B cell (primary cell): ENCODE results near the gene TOM1L1. TPM values are rescaled to one million over a fixed set of nuclear protein-coding genes. Genes with fewer than 3 reads are reported as not detected.

Source experiments
- ATAC-seq: fragments of 200-7000 bp; cut with Tn5 transposase; one replicate; pipeline ENCODE4 v1.10.0; 2021; ENCODE audit warnings: low read depth, mild to moderate bottlenecking, moderate number of reproducible peaks, moderate library complexity
- CTCF ChIA-PET: fragments of 350-600 bp; sonication (Branson Sonifier 250); formaldehyde crosslinking; loops from one replicate; lab custom pipeline; 2021; ENCODE audit warnings: antibody characterized with exemption, inconsistent platforms; lab: Charles Lee
- POLR2A ChIA-PET: fragments of 350-600 bp; sonication (Branson Sonifier 250); formaldehyde crosslinking; loops from one replicate; lab custom pipeline; 2021; ENCODE audit warnings: antibody characterized with exemption; lab: Charles Lee
- DNase-seq: peaks from one replicate; pipeline ENCODE4 v3.0.0; 2013
- H2AFZ ChIP-seq: 2 replicates; pipeline ENCODE4 v1.6.1; 2012; ENCODE audit warnings: mild to moderate bottlenecking, low read depth, low read length; ENCODE audit not compliant: insufficient read depth, poor library complexity, severe bottlenecking
- H3K27ac ChIP-seq, 2 donors: 1 replicate in 1 of 2; 2 replicates in 1 of 2; pipeline ENCODE4 v1.5.1; 2012 to 2013; ENCODE audit warnings: low read length in 2 of 2, mild to moderate bottlenecking in 2 of 2, moderate library complexity in 1 of 2
- H3K27me3 ChIP-seq, 4 experiments: fragments of 200-600 bp in 1 of 4; sonication (generic) in 1 of 4; replicated peaks in 1 of 4; 1 replicate in 2 of 4; 2 replicates in 2 of 4; pipeline versions ENCODE4 v1.6.1 to v1.7.0; 2013 to 2016; ENCODE audit warnings: low read length in 3 of 4, mild to moderate bottlenecking in 2 of 4, mixed read lengths in 1 of 4, moderate library complexity in 1 of 4; ENCODE audit not compliant: insufficient read depth in 4 of 4, control insufficient read depth in 3 of 4; ENCODE audit errors: control extremely low read depth in 1 of 4
- H3K36me3 ChIP-seq, 2 experiments: replicated peaks in 1 of 2; 1 replicate in 1 of 2; 2 replicates in 1 of 2; pipeline versions ENCODE4 v1.6.1 to v1.7.1; 2013; ENCODE audit warnings: low read length in 1 of 2; ENCODE audit not compliant: insufficient read depth in 2 of 2, control insufficient read depth in 1 of 2; ENCODE audit errors: control extremely low read depth in 1 of 2, extremely low read depth in 1 of 2
- H3K4me1 ChIP-seq, 2 donors: fragments of 200-600 bp in 1 of 2; sonication (generic) in 1 of 2; 1 replicate in 1 of 2; 2 replicates in 1 of 2; pipeline versions ENCODE4 v1.5.1 to v1.6.1; 2013 to 2017; ENCODE audit warnings: low read length in 2 of 2; ENCODE audit not compliant: control insufficient read depth in 2 of 2, insufficient read depth in 2 of 2
- H3K4me2 ChIP-seq: replicated peaks from 2 replicates; pipeline ENCODE3; 2012; ENCODE audit warnings: mild to moderate bottlenecking, low read depth, low read length; ENCODE audit not compliant: poor library complexity, severe bottlenecking
- H3K4me3 ChIP-seq, 5 experiments: fragments of 200-600 bp in 1 of 5; sonication (generic) in 1 of 5; 1 replicate in 3 of 5; 2 replicates in 2 of 5; pipeline versions ENCODE4 v1.5.1 to v1.7.0; 2011 to 2016; ENCODE audit warnings: low read length in 4 of 5, mild to moderate bottlenecking in 4 of 5, low read depth in 2 of 5, control low read depth in 1 of 5, moderate library complexity in 1 of 5; ENCODE audit not compliant: insufficient read depth in 1 of 5; ENCODE audit errors: control extremely low read depth in 1 of 5, extremely low read depth in 1 of 5
- H3K79me2 ChIP-seq: fragments of 200-600 bp; sonication (generic); one replicate; pipeline ENCODE4 v1.6.0; 2016; ENCODE audit warnings: low read length; ENCODE audit not compliant: control insufficient read depth, insufficient read depth
- H3K9ac ChIP-seq: fragments of 200-600 bp; sonication (generic); 2 replicates; pipeline ENCODE4 v1.6.1; 2017; ENCODE audit warnings: mild to moderate bottlenecking, low read length, moderate library complexity
- H3K9me3 ChIP-seq, 3 donors: one replicate each; pipeline versions ENCODE4 v1.6.1 to v1.7.1; 2013; ENCODE audit warnings: low read length in 2 of 3; ENCODE audit not compliant: control insufficient read depth in 2 of 3, insufficient read depth in 1 of 3; ENCODE audit errors: control extremely low read depth in 1 of 3
- H4K20me1 ChIP-seq: 2 replicates; pipeline ENCODE4 v1.6.0; 2012; ENCODE audit warnings: mild to moderate bottlenecking, low read length; ENCODE audit not compliant: insufficient read depth, control insufficient read depth, poor library complexity, severe bottlenecking
- H3K27ac Mint-ChIP-seq: one replicate; pipeline ENCODE4 v1.8.0; 2021; ENCODE audit warnings: mixed read lengths
- H3K27me3 Mint-ChIP-seq: one replicate; pipeline ENCODE4 v1.8.0; 2021; ENCODE audit warnings: mixed read lengths
- H3K4me1 Mint-ChIP-seq: one replicate; pipeline ENCODE4 v1.8.0; 2021; ENCODE audit warnings: mixed read lengths
- H3K4me3 Mint-ChIP-seq: one replicate; pipeline ENCODE4 v1.8.0; 2021; ENCODE audit warnings: mixed read lengths
- H3K9me3 Mint-ChIP-seq: one replicate; pipeline ENCODE4 v1.8.0; 2022; ENCODE audit warnings: mixed read lengths; ENCODE audit not compliant: insufficient read depth
- CTCF ChIP-seq: fragments of 200-600 bp; IDR thresholded peaks from one replicate; pipeline ENCODE4 v1.8.0; 2022; ENCODE audit warnings: antibody characterized with exemption, mild to moderate bottlenecking
- EZH2 ChIP-seq: IDR thresholded peaks from 2 replicates; pipeline ENCODE4 v1.6.1; 2012; ENCODE audit warnings: borderline replicate concordance, low read depth, mild to moderate bottlenecking, moderate library complexity, low read length; ENCODE audit not compliant: insufficient read depth, poor library complexity, severe bottlenecking
- WGBS: methylation state at CpG from one replicate; pipeline ENCODE4 v1.1.5; 2013; ENCODE audit warnings: missing lambda C conversion rate; ENCODE audit not compliant: insufficient coverage; 5-methylcytosine and 5-hydroxymethylcytosine counted together
- intact Hi-C: fragments of 100-400 bp; cut with micrococcal nuclease; formaldehyde crosslinking; loops from one replicate; pipeline ENCODE4 v1.10.0; 2022
- polyA plus RNA-seq: library from polyadenylated mRNA; depleted of rRNA; stranded (reverse); fragments of >200 nt; gene quantifications from 2 replicates; pipeline ENCODE4 v1.2.3, GENCODE V29; 2012
- total RNA-seq, 2 donors: library from RNA; stranded (reverse); fragments of 120-200 nt in 1 of 2; gene quantifications; 1 replicate in 1 of 2; 2 replicates in 1 of 2; pipeline versions ENCODE4 v1.2.3 to v1.2.4, GENCODE V29; 2013 to 2022

Gene TOM1L1
- total and polyA plus RNA-seq, 2 donors (not counting 1 experiment from before 2014, with no cell fraction given), result not detected

DNA sequence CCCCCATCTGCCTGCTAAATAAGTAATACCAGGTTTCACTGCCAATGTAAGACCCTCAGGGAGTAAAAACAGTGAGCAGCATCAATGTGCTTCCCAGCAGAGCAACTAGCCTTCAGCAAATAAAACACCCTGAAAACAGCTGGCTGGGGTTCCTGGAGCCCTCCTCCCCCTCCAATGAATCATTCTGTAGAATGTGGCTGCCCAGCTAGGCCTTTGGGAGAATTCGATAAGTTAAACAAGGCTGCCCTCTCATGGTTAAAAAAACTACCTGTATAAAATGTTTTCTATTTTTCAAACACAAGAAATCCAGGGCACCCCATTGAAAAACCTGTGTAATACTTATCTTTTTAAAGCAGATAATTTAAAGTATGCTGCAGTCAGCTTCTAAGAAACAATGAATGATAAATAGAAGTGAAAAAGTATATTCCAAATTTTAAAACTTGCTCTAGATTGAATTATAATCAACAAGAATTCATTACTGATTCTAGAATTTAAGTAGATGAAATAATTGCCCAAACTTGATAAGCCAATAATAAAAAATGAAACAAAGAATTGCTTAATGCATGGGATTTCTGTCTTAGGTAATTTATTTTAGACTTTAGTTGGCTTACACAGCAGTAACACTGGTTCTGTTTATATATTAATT is 9.4 kb upstream of the TOM1L1 start:
- no peak overlapping the region for H3K27ac ChIP-seq
- POLR2A ChIA-PET, result no interaction called here
- H3K9ac ChIP-seq, result no peak overlapping the region
- no peak for ATAC-seq
- no peaks in the 10 kb centered on the region for H3K4me1 ChIP-seq
- H3K4me2 ChIP-seq, result no peak overlapping the region
- H3K79me2 ChIP-seq, result no peaks in the 10 kb centered on the region
- no peaks in the 10 kb centered on the region for H3K36me3 ChIP-seq
- no peak overlapping the region for H2AFZ ChIP-seq
- intact Hi-C loops, result no loop called here
- no peaks in the 10 kb centered on the region for H4K20me1 ChIP-seq
- peaks cover 0 to 2% (median 0%) of the 10 kb centered on the region in 3 donors for H3K9me3 ChIP-seq
- H3K4me3 ChIP-seq, result no peak overlapping the region
- Mint-ChIP-seq H3K27ac (no peak overlapping the region), H3K27me3 (peaks cover 13% of the 10 kb centered on the region), H3K4me3 (no peak overlapping the region), H3K9me3 (no peaks in the 10 kb centered on the region), H3K4me1 (no peaks in the 10 kb centered on the region)
- no CpG with 5 or more reads among the region's 1 CpG for WGBS
- DNase-seq, result no peak
- peaks cover 0 to 4% (median 0%) of the 10 kb centered on the region in 4 experiments for H3K27me3 ChIP-seq
- TF ChIP-seq EZH2 (no peak), CTCF (no peak)
- CTCF ChIA-PET, result no interaction called here

DNA sequence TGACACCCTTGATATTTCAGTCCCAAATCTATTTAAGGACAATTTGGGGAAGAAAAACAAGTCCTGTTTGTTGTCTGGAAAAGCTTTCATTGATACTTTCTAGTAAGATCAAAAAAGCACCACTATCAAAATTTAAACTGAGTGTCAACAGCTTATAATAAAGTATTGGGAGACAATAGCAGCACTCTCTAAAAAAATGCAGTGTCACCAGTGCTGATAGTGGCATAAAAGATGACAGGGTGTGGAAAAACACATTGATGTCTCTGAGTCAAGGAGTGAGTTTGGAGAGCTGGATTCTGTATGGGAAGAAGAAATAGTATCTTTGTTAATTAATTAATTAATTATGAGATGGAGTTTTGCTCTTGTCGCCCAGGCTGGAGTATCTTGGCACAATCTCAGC is 8.3 kb upstream of the TOM1L1 start:
- H2AFZ ChIP-seq, result no peak overlapping the region
- no peak overlapping the region for H3K4me3 Mint-ChIP-seq
- H3K9ac ChIP-seq, result no peak overlapping the region
- peaks cover 0 to 2% (median 0%) of the 10 kb centered on the region in 3 donors for H3K9me3 ChIP-seq
- no peak overlapping the region for H3K4me2 ChIP-seq
- WGBS, result no CpG with 5 or more reads among the region's 1 CpG
- ChIA-PET CTCF (interaction anchor here (0.8 kb wide), 1 partner anchor 9 kb away, joined by 3 read pairs; no protein-coding TSS in a partner anchor), POLR2A (no interaction called here)
- H3K27me3 ChIP-seq, result peaks cover 0 to 4% (median 0%) of the 10 kb centered on the region in 4 experiments
- no peak for ATAC-seq
- H3K27me3 Mint-ChIP-seq, result peaks cover 19% of the 10 kb centered on the region
- H3K27ac ChIP-seq, result no peak overlapping the region
- H3K4me3 ChIP-seq, result no peak overlapping the region
- no peak for DNase-seq
- H3K4me1 ChIP-seq, result no peaks in the 10 kb centered on the region
- no peak overlapping the region for H3K27ac Mint-ChIP-seq
- intact Hi-C loops, result no loop called here
- H3K9me3 Mint-ChIP-seq, result no peaks in the 10 kb centered on the region
- H3K36me3 ChIP-seq, result no peaks in the 10 kb centered on the region
- H4K20me1 ChIP-seq, result no peaks in the 10 kb centered on the region
- H3K4me1 Mint-ChIP-seq, result no peaks in the 10 kb centered on the region
- H3K79me2 ChIP-seq, result no peaks in the 10 kb centered on the region
- TF ChIP-seq CTCF (no peak), EZH2 (no peak)
